GM23248 (cell line): ENCODE measurements around the gene HABP4. TPM values are rescaled to one million over a fixed set of nuclear protein-coding genes. Genes with fewer than 3 reads are reported as not detected.

Experiments
- DNase-seq: peaks from one replicate; pipeline ENCODE4 v3.0.0-alpha.2; 2015
- H2AFZ ChIP-seq: fragments of 200-600 bp; sonication (generic); 2 replicates; pipeline ENCODE4 v1.6.1; 2016; ENCODE audit warnings: antibody characterized with exemption
- H3F3A ChIP-seq: fragments of 200-600 bp; sonication (generic); 2 replicates; pipeline ENCODE4 v1.6.1; 2016; ENCODE audit warnings: mild to moderate bottlenecking, antibody characterized with exemption, mixed run types; ENCODE audit not compliant: insufficient read depth
- H3K27ac ChIP-seq: fragments of 200-600 bp; sonication (generic); 2 replicates; pipeline ENCODE4 v1.5.1; 2016; ENCODE audit warnings: mild to moderate bottlenecking
- H3K27me3 ChIP-seq: fragments of 200-600 bp; sonication (generic); replicated peaks from 2 replicates; pipeline ENCODE4 v1.6.1; 2016; ENCODE audit warnings: mild to moderate bottlenecking; ENCODE audit not compliant: insufficient read depth
- H3K36me3 ChIP-seq: fragments of 200-600 bp; sonication (generic); 2 replicates; pipeline ENCODE4 v1.6.1; 2016; ENCODE audit warnings: low read depth, mild to moderate bottlenecking
- H3K4me1 ChIP-seq: fragments of 200-600 bp; sonication (generic); 2 replicates; pipeline ENCODE4 v1.6.1; 2016; ENCODE audit warnings: mild to moderate bottlenecking; ENCODE audit not compliant: insufficient read depth
- H3K4me2 ChIP-seq: fragments of 200-600 bp; sonication (generic); one replicate; pipeline ENCODE4 v1.6.1; 2016; ENCODE audit warnings: mild to moderate bottlenecking; ENCODE audit not compliant: unreplicated experiment
- H3K4me3 ChIP-seq: fragments of 200-600 bp; sonication (generic); 2 replicates; pipeline ENCODE4 v1.5.1; 2016; ENCODE audit warnings: mild to moderate bottlenecking
- H3K79me2 ChIP-seq: fragments of 200-600 bp; sonication (generic); 2 replicates; pipeline ENCODE4 v1.6.1; 2016; ENCODE audit warnings: mild to moderate bottlenecking; ENCODE audit not compliant: insufficient read depth
- H3K9ac ChIP-seq: fragments of 200-600 bp; sonication (generic); 2 replicates; pipeline ENCODE4 v1.6.1; 2016; ENCODE audit warnings: mild to moderate bottlenecking
- H3K9me2 ChIP-seq: fragments of 200-600 bp; sonication (generic); 2 replicates; pipeline ENCODE4 v1.6.1; 2016; ENCODE audit warnings: mixed run types, mild to moderate bottlenecking, moderate library complexity; ENCODE audit not compliant: insufficient read depth
- H3K9me3 ChIP-seq: fragments of 200-600 bp; sonication (generic); one replicate; pipeline ENCODE4 v1.6.1; 2017; ENCODE audit warnings: low read depth
- H4K20me1 ChIP-seq: fragments of 200-600 bp; sonication (generic); 2 replicates; pipeline ENCODE4 v1.6.0; 2016; ENCODE audit not compliant: insufficient read depth
- EZH2 ChIP-seq: fragments of 200-600 bp; sonication (generic); IDR thresholded peaks from 2 replicates; pipeline ENCODE4 v1.6.1; 2018; ENCODE audit warnings: antibody characterized with exemption, mild to moderate bottlenecking; ENCODE audit not compliant: insufficient read depth, poor library complexity, severe bottlenecking
- EZH2phosphoT487 ChIP-seq: fragments of 200-600 bp; sonication (generic); IDR thresholded peaks from 2 replicates; pipeline ENCODE4 v1.6.1; 2018; ENCODE audit warnings: antibody characterized with exemption, moderate library complexity, mild to moderate bottlenecking, low read depth; ENCODE audit not compliant: insufficient read depth
- WGBS, 2 experiments: methylation state at CpG; one replicate each; pipeline ENCODE4 v1.1.6; 2015 to 2017; ENCODE audit warnings: low lambda C conversion rate in 2 of 2, low coverage in 1 of 2; ENCODE audit errors: missing lambda C conversion rate in 2 of 2; 5-methylcytosine and 5-hydroxymethylcytosine counted together
- in situ Hi-C: fragments of 300-500 bp; cut with MboI; formaldehyde crosslinking; loops from 2 replicates; pipeline ENCODE4 v1.15.0; 2020
- polyA plus RNA-seq: library from polyadenylated mRNA; unstranded; fragments of >200 nt; fragmentation: Nextera tagmentation; extraction: Ambion mirVana; gene quantifications from 2 replicates; pipeline ENCODE4 v1.2.1, GENCODE V29; 2016
- total RNA-seq: library from RNA; depleted of rRNA; stranded (reverse); fragments of >200 nt; shearing (Covaris generic); gene quantifications from 2 replicates; pipeline ENCODE4 v1.2.3, GENCODE V29; 2014

The HABP4 gene
- total and polyA plus RNA-seq, 2 experiments from 2014 or later, result 13.2 to 17.2 TPM

- H3K9me3 ChIP-seq, result no peaks in the 10 kb centered on the region
- peaks cover 12% of the 10 kb centered on the region; the same call in 1 of the 2 replicates for H3K36me3 ChIP-seq
- TF ChIP-seq EZH2phosphoT487 (no peak), EZH2 (no peak)
- H3K9ac ChIP-seq, result no peak overlapping the region
- H3K4me1 ChIP-seq, result peaks cover 22% of the 10 kb centered on the region
- WGBS, 2 experiments, result 98% methylated on average over 4 of the region's 4 CpGs
- DNase-seq, result no peak
- H3K79me2 ChIP-seq, result no peaks in the 10 kb centered on the region
- H3F3A ChIP-seq, result peaks cover 32% of the 10 kb centered on the region
- no peaks in the 10 kb centered on the region for H3K9me2 ChIP-seq
- H4K20me1 ChIP-seq, result no peaks in the 10 kb centered on the region
- no peaks in the 10 kb centered on the region for H3K27me3 ChIP-seq
- in situ Hi-C loops, result no loop called here
- no peak overlapping the region for H3K4me3 ChIP-seq
- no peak overlapping the region for H3K4me2 ChIP-seq
- no peak overlapping the region for H2AFZ ChIP-seq
- no peak overlapping the region for H3K27ac ChIP-seq
Observed at GRCh38 chr9:96476013-96476412, 26.0 kb downstream of the HABP4 start.

GRCh38 chr9:96476591-96476990 lies 26.6 kb downstream of the HABP4 start:
- H3K4me1 ChIP-seq, result peaks cover 22% of the 10 kb centered on the region
- H3K27ac ChIP-seq, result no peak overlapping the region
- no peak overlapping the region for H3K4me3 ChIP-seq
- no peaks in the 10 kb centered on the region for H4K20me1 ChIP-seq
- no peaks in the 10 kb centered on the region for H3K9me3 ChIP-seq
- H3F3A ChIP-seq, result peaks cover 32% of the 10 kb centered on the region
- peak; percentile 75 for DNase-seq
- no peak overlapping the region for H2AFZ ChIP-seq
- H3K27me3 ChIP-seq, result no peaks in the 10 kb centered on the region
- H3K9me2 ChIP-seq, result no peaks in the 10 kb centered on the region
- 39 to 42% methylated on average over 5 of the region's 5 CpGs for WGBS, 2 experiments
- H3K79me2 ChIP-seq, result no peaks in the 10 kb centered on the region
- no peak overlapping the region for H3K9ac ChIP-seq
- no peak overlapping the region for H3K4me2 ChIP-seq
- no peak for TF ChIP-seq EZH2
- TF ChIP-seq EZH2phosphoT487, result no peak
- in situ Hi-C loops, result no loop called here
- H3K36me3 ChIP-seq, result peaks cover 7% of the 10 kb centered on the region; the same call in 1 of the 2 replicates

- Histone ChIP-seq H3K9me3 (no peaks in the 10 kb centered on the region), H3K27ac (peak overlapping the region; percentile 76), H3K36me3 (peaks cover 6% of the 10 kb centered on the region; the same call in 1 of the 2 replicates), H3K79me2 (no peaks in the 10 kb centered on the region), H3F3A (peaks cover 32% of the 10 kb centered on the region), H3K9me2 (no peaks in the 10 kb centered on the region), H2AFZ (no peak overlapping the region), H3K27me3 (no peaks in the 10 kb centered on the region), H3K4me1 (peaks cover 27% of the 10 kb centered on the region), H4K20me1 (no peaks in the 10 kb centered on the region), H3K9ac (peak overlapping the region; percentile 40), H3K4me2 (peak overlapping the region; percentile 60), H3K4me3 (no peak overlapping the region)
- DNase-seq, result peak; percentile 76
- 11 to 15% methylated on average over 4 of the region's 4 CpGs for WGBS, 2 experiments
- in situ Hi-C loops, result no loop called here
- TF ChIP-seq EZH2 (no peak), EZH2phosphoT487 (no peak)
Observed at GRCh38 chr9:96478829-96479371, 28.9 kb downstream of the HABP4 start.

DNA sequence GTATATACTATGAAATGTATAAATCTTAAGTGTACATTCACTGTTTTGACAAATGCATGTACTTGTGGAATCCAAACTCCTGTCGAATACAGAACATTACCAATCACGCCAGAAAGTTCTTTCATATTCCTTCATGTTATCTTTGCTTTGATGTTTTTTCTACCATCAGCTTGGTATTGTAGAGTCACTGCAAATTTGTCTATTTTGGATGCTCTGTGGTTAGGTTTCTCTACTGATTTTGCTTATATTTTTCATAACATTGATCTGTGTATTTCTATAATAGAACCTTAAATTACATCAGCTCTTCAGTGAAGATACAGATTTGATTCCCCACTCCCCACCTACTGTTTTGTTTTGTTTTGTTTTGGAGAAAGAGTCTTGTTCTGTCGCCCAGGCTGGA lies 30.8 kb downstream of the HABP4 start:
- Histone ChIP-seq H3K27me3 (no peaks in the 10 kb centered on the region), H3K4me1 (peaks cover 33% of the 10 kb centered on the region), H3K36me3 (peaks cover 9% of the 10 kb centered on the region; the same call in 1 of the 2 replicates), H3K27ac (no peak overlapping the region), H3K4me3 (no peak overlapping the region), H3K79me2 (no peaks in the 10 kb centered on the region), H3F3A (peaks cover 36% of the 10 kb centered on the region), H4K20me1 (no peaks in the 10 kb centered on the region), H3K9me2 (no peaks in the 10 kb centered on the region), H3K9ac (no peak overlapping the region), H3K4me2 (no peak overlapping the region), H3K9me3 (no peaks in the 10 kb centered on the region), H2AFZ (no peak overlapping the region)
- TF ChIP-seq EZH2 (no peak), EZH2phosphoT487 (no peak)
- in situ Hi-C loops, result no loop called here
- WGBS, 2 experiments, result 93 to 96% methylated on average over 3 of the region's 3 CpGs
- DNase-seq, result no peak
